CD4-positive, alpha-beta T cell treated with Interleukin-12 subunit alpha and Interleukin-12 subunit beta, for 1 hour (primary cell): ENCODE data around the gene IL1R2.

Experiments
- DNase-seq: peaks from one replicate; pipeline ENCODE4 v3.0.0-alpha.2; 2020

Gene IL1R2, protein sequence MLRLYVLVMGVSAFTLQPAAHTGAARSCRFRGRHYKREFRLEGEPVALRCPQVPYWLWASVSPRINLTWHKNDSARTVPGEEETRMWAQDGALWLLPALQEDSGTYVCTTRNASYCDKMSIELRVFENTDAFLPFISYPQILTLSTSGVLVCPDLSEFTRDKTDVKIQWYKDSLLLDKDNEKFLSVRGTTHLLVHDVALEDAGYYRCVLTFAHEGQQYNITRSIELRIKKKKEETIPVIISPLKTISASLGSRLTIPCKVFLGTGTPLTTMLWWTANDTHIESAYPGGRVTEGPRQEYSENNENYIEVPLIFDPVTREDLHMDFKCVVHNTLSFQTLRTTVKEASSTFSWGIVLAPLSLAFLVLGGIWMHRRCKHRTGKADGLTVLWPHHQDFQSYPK

DNA sequence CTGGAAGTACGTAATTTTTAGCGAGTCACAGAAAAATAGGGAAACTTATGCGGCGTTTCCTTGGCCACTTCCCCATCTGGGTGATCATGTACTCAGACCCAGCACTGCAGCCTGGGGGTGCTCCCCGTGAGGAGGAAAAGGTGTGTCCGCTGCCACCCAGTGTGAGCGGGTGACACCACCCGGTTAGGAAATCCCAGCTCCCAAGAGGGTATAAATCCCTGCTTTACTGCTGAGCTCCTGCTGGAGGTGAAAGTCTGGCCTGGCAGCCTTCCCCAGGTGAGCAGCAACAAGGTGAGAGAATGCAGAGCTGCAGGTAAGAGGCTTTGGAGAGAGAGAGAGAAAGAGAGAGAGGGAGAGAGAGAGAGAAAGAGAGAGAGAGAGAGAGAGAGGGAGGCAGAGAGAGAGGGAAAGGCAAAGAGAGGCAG, at the start of gene IL1R2:
Gene IL1R2, plus strand, starts transcription at position 240 of the 425 bp plus-strand sequence. CDS start 16,616 bp downstream, outside the sequence.
- no peak for DNase-seq

DNA sequence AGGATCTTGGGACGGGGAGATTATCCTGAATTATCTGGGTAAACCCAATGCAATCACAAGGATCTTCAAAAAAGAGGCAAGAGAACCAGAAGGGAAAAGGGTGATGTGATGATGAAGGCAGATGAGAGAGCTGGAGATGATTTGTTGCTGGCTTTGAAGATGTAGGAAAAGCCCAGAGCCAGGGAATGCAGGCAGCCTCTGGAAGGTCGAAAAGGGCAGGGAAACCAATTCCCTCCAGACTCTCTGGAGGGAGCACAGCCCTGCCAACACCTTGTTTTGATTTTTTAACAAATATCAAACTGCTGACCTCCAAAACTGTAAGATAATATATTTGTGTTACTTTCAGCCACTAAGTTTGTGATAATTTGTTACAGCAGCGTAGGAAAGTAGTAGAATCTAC, 48.9 kb upstream of the IL1R2 start:
- no peak for DNase-seq

DNA sequence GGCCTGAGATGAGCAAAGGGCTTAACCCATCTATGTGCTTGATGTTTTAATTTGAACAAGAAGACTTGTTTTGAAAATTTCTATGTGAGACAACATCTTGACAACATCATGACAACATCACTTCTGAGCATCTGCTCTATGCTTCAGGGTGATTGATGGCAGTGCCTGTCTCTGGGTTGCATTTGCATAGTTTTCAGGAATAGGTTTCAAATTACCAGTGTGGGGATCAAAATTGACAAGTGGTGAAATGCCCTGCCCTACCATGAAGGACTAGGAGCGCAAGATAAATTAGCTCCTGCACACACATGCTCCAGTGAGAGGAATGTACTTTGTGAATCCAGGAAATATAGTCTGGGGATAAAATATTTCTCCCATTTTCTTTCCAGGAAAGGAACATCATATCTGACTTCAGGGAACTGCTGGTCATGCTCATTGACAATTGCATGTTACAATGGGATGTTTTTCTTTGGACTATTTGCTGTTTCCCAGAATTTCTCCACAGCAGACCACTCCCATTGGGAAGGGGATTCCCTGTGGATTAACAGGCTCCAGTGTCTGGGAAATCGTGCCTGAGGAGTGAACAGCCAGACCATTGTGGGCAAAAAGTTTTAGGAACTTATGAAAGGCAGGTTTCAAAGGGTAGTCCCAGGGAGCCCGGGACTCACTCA, 45.3 kb upstream of the IL1R2 start:
- no peak for DNase-seq

DNA sequence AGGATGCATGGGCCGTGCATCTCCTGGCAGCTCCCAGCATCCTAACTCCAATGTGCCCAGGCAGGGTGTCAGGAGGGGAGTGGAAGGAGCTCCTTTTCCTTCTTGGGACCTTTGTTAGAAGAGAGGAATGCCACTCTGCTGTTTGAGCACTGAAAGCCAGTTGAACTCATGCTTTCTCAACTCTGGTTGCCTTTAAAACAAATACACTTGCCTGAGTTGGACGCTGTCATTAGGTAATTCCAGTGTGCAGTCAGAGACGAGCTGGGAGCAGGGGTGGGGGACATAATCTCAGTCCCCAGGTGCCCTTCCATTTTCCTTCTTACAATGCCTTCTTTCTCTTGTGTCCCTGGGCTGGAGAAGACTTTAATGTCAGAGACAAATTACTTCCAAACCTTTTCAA, 44.4 kb upstream of the IL1R2 start:
- DNase-seq: no peak

DNA sequence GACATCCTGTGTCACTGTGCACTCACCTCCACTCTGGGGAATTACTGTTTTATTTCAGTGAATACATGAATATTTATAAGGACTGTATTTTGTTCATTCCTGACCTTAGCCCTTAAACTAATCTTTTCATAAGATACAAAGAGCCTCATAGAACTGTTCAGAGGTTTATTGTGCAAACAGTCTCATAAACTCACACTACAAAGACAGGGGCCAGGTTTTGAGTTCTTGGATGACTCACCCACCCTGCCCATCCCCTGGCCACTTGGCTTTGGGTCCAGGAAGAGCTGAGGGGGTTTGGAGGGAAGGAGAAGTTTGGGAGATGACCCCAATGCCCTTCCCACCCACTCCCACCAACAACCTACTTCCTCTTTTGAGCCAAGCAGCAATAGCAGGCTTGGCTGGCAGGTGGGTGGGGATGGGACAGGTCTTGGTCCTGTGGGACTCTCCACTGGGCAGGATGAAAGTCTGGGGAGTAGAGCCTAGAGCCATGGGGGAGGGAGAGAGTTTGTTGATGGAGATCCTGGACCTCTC, 43.1 kb upstream of the IL1R2 start:
- no peak for DNase-seq

DNA sequence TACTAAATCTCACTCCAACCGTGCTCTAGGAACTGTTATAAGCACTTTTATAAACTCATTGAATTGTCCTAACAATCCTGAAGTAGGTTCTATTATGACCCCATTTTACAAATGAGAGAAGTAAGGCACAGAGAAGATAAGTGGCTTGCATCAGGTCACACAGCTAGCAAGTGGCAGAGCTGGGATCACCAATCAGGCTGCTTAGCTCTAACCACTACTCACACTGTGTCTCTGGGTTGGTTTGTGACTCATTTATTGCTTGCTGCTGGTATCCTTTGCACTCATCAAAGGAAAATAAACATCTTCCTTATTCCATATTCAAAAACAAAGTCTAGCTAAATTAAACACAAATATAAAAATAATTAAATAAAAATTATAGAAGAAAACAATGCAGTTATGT, 42.5 kb upstream of the IL1R2 start:
- DNase-seq: no peak

DNA sequence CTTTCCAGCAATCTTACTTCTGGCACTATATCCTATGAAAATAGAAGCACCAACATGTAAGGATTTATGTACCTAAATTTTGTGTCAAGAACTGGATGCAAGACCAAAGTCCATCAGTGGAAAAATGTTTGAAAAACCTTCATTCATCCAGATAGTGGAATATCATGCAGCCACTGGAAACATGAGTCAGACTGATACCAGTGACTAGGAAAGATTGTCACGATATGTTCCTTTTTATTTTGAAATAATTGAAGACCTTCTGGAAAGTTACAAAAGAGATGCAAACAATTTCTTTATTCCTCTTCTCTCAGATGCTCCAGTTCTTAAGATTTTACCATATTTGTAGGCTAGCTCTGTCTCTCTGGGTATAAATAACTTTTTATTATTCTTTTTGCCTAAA, 40.5 kb upstream of the IL1R2 start:
- DNase-seq: no peak

DNA sequence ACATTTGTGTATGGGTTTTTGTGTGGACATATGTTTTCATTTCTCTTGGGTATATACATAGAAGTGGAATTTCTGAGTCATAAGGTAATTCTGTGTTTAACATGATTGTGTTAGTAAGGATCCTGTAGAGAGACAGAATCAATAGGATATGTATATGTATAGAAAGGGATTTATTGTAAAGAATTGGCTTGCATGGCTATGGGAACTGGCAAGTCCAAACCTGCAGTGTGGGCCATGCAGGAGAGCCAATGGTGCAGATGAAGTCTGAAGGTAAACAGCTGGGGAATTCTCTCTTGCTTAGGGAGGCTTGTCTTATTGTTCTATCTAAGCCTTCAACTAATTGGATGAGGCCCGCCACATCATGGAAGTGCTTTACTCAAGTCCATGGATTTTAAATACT, 39.2 kb upstream of the IL1R2 start:
- DNase-seq: no peak

DNA sequence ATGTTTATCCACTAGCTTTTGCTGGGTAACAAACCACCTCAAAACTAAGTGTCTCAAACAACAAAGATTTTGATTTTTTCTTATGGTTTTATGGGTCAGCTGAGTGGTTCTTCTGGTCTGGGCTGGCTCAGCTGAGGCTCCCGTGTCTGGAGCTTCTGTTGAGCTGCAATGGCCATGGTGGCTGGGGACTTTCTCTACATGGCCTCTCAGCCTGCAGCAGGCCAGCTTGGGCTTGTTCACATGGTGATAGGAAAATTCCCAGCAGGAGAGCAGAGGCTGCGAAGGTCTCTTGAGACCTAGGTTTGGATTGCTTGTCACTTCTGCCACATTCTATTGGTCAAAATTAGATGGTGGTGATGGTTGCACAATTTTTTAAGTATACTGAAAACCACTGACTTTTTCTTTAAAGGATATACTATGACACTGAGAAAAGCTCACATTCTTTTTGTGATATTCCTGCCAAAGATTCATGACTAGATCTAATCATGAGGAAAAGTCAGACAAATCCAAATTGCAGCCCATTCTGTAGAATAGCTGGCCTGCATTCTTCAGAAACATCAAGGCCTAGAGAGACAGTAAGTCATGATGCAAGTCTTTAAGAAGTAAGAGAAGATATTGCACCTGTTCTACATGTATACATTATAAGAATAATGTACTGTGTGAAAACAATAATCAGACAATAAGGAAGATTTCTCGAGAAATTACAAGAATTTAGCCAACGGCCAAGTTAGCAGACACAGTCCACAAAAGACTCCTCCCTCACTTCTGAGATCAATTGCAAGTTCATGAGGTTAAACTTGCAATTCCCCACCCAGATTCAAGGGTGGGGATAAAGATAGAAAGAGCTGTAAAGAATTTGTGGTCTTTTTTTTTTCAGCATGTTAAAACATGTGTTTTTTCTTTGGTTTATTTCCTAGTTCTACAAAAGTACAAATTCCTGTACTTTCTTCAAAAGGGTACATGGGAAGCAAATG, 35.0 kb upstream of the IL1R2 start:
- no peak for DNase-seq

DNA sequence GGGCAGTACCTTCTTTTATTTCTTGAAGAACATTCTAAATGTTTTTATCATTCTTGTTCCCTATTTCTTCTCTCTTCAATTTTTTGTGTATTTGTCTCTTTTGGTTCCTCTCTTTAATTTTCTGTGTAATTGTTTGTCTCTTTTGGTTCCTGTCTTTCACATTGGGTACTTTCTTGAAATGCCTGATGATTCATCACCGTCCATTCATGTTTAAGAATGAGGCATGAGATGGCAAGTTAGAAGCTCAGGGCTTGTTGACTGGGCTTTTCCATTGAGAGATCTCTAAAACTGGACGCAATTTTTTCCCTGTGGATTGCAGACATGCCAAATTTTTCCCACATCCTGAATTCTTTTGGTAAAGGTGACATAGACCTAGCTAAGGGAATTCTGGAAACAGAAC, 33.7 kb upstream of the IL1R2 start:
- no peak for DNase-seq

DNA sequence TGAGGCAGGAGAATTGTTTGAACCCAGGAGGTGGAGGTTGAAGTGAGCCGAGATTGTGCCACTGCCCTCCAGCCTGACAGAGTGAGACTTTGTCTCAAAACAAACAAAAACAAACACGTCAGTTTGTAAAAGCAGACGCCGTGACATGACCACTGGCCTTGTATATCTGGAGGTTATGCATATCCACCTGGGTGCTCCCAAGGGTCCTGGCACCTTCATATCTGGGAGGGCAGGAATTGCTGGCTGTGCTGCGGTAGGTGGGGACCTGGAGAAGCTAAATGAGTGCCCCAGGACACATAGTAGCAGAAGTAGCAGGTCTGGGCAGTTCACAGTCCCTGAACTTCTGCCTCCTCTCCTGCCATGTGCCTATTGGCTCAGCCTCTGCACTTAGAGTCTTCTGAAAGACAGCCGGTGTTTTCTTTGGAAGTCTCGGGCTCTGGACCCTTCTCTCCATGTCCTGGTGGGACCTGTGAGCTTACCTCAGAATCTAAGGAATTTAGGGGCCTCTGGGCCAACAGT, 30.9 kb upstream of the IL1R2 start:
- no peak for DNase-seq

DNA sequence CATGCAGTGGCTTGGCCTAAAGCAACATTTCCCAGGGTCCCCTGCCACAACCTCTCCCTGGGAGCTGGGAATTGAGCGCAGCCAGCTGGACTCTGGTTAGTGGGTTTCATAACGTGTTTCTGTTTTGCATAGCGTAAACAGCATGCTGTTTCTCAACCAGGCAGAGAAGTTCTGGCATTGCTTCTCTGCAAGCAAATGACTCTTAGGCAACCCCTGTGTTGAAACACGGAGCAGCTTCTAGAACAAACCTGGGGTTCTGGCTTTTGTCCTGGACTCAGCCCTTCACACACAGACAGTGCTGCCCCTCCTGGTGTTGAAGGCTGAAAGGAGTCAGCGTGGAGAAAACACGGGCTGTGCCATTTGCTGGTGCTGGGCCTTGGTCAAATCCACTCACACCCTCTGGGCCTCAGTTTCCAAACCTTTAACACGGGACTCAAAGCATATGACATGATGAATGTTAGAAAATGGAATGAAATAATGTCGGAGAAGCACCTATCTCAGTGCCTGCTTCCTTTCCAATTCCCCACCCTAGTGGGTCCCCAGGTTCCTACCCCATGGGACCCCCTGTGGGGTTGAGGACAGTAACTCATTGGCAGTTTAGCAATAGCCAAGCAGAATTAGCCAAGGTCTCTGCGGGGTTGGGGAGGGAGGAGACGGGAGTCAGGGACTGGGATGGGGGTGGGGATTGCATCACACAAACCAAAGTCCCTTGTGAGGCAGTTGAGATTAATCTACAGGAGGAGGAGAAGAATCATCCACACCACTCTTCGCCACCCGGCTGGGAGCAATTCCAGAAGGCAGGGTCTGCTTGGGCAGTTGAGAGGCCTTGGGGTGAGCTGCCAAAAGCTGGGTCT, 30.2 kb upstream of the IL1R2 start:
- no peak for DNase-seq

DNA sequence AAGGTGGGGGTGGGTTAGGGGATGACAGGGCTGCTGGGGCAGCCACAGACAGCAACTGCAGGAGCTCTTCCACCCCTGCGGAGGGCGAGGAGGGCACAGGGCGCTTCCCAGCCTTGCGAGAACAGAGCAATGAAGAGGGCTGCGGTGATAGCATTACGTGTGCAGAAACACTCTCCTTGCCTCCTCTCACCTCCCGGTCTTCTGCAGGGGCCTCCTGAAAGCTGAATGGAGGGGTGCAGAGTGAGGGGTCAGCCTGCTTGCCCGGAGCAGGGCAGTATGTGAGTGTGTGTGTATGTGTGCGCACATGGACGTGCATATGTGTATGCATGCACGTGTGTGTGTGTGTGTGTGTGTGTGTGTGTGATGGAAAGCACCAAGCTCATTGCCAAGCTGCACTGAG, 29.5 kb upstream of the IL1R2 start:
- DNase-seq: no peak

DNA sequence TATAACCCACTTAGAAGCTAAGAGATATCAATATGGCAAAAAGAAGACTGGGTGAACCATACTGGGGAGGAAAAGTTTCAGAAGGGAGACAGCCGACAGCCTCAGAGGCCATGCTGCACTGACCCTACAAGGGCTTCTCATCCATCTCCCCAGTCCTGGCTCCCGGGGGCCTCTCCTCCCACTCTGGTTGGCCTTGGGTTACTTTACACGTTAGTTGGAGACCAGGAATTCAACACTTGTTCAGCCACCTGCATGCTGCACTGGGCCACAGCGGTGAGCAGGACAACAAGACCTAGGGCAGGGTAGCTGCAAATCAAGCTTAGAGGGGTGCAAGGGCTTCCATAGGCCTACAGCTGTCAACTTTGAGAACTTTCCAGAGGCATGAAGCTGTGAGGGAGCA, 28.6 kb upstream of the IL1R2 start:
- DNase-seq: no peak

DNA sequence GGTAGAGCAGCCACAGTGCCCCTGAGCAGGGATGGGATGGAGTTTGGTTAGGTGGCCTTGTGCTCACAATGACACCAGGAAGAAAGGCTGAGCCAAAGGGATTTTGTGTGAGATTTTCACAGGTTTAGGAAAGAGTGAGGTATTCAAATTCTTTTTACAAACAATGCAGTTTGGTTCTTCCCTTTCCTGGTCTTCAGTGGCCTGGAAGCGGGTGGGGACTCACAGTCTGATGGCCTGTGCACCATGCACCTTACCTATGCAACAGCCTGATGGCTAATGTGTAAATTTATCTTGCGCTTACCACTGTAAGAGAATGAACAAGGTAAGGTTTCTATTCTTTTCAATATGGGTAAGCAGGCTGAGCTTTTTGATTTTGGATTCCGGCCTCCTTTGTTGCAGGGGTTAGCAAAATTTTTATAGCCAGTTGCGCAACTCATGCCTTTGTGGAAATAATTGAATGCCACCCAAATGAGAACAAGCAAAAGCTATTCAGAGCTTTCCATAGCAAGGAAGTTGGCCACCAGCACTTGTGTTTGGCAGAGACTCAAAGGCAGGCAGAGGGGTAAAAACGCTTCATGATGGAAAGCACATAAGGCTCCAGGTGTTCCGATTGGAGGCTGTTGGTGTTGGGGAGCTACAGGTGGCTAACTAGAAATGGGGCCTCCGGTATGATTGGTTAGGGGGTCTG, 23.8 kb upstream of the IL1R2 start:
- DNase-seq: no peak

DNA sequence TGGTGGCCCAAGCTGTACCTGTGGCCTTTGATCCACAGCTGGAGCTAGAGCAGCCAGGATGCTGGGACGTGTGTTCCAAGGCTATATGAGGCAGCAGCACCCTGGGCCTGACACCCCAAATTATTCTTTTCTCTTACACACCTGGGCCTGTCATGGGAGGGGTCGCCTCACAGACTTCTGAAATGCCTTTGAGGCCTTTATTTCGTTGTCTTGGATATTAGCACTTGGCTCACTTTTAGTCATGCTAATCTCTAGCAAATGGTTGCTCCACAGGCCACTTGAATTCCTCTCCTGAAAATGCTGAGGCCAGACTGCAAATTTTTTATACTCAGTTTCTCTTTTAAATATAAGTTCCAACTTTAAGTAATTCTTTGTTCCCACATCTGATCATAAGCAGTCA, 22.0 kb upstream of the IL1R2 start:
- DNase-seq: no peak

DNA sequence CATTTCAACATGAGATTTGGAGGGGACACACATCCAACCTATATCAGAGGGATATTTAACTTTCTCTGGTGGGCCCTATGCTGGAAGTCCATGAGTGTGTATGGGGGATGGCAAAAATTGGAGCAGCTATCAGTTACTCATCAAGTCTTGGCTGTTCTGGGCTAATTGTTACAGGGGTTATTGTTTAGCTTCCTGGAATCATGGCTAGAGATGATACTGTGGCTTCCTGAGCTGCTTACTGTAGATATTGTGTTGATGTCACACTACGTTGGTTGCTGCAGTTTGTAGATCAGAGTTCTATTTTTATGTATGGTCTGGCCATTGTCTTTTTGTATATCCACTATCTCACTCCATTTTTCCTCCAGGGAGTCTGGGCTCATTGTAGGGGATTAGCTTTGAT, 20.9 kb upstream of the IL1R2 start:
- DNase-seq: no peak

DNA sequence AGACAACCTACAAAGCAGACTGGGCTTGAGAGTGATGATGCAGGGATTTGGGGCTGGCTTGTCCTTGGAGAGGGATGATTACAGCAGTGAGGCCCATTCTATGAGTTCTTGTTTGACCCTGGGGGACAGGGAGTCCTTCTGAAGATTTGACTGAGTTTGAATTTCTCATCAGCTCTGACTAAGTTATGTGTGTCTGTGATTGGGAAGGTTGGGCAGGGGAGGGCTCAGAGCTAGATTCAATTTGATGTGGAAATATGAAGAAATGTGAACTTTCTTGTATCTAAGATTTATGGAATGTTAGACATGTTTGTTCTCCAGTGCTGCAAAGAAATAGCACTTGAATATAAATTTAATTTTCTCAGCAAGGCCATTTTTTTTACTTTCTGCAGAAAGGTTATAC, 19.9 kb upstream of the IL1R2 start:
- no peak for DNase-seq

DNA sequence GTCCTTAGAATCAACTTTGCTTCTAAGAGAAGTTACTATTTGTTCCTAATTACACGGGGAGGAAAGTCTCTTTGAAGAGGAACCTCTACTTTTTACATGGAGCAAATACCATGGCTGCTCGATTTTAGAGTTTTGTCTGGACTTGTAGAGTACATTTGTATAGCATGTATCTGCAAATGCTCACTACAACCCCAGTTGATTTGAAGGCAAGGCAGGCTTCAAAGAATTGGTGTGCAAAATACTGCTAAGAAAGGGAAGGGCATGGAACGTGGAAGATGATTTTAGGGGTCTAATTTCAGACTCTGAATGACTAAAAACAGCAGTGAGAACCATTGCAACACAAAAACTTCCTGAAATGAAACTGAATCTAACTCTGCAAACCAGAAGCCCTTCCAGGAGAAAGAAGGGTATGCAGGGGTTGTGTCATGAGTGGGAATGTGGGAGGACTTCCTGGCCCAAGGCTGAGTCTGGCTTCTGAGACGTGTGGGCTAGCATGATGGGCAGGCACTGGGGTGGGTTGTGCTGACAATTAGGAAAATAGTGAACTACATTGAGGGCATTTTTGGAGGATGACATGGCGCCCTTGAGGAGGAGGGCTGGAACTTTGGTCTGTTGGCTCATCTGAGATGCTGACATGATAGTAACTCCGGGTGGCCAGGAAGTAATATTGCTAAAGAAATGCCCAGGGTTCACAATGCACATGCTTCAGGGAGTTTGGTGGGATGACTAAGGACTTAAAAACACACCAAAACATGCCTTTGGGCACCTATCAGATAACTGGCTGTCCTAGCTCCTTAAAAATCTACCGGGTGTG, 18.9 kb upstream of the IL1R2 start:
- DNase-seq: no peak

DNA sequence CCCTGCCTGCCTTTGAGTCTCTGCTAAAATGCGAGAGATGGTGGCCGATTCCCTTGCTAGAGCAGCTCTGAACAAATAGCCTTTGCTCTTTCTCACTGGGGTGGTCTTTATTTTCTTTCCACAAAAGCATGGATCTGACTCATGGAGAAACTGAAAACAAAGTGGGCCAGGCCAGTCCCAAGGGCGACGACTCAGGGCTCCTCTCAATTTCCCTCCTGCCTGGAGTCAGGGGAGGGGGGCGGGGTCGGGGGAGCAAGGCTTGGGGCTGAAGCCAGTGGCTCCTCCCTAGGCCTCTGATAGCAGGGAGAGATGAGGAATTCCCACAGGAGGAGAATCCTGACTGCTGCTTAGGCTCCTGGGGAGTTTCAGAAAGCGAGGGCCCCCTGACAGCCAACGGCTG, 17.1 kb upstream of the IL1R2 start:
- no peak for DNase-seq
